CMK (cell line): ENCODE results near the gene SLC43A1.
"Not testable (repeated sequence)": the region's sequence is repeated elsewhere in the genome, so short reads cannot be mapped to it uniquely, and the experiment has no call there.

Experiments used
- DNase-seq: peaks from one replicate; pipeline ENCODE4 v3.0.0-alpha.2; 2010; ENCODE audit warnings: low read depth

SLC43A1 gene

GRCh38 chr11:57460758-57461749, 54.4 kb downstream of the SLC43A1 start:
- no peak for DNase-seq

- peak; percentile 71 for DNase-seq
These were observed 55.3 kb downstream of the SLC43A1 start, which contains the start of gene RTN4RL2 for GRCh38 chr11:57460022-57460757. TSS of gene RTN4RL2 (plus strand) at chr11:57460528. CDS start at chr11:57460866, 338 bp downstream.

GRCh38 chr11:57459164-57460021, 56.1 kb downstream of the SLC43A1 start:
- no peak for DNase-seq

- no peak for DNase-seq
These were observed 56.9 kb downstream of the SLC43A1 start for GRCh38 chr11:57458410-57459163.

- no peak for DNase-seq
These were observed 57.5 kb downstream of the SLC43A1 start for GRCh38 chr11:57458060-57458409.

- DNase-seq, result no peak
These were observed 57.9 kb downstream of the SLC43A1 start for GRCh38 chr11:57457643-57458023.

GRCh38 chr11:57456960-57457642, 58.4 kb downstream of the SLC43A1 start:
- DNase-seq, result no peak

GRCh38 chr11:57453543-57454177, 61.8 kb downstream of the SLC43A1 start:
- DNase-seq, result no peak

- DNase-seq, result no peak
These were observed 69.4 kb downstream of the SLC43A1 start for GRCh38 chr11:57446055-57446454.

GRCh38 chr11:57445122-57445394, 70.4 kb downstream of the SLC43A1 start:
- not testable (repeated sequence) for DNase-seq

- no peak for DNase-seq
These were observed 71.0 kb downstream of the SLC43A1 start for GRCh38 chr11:57444362-57445121.

GRCh38 chr11:57440744-57441414, 74.6 kb downstream of the SLC43A1 start:
- no peak for DNase-seq

GRCh38 chr11:57439786-57440185, 75.7 kb downstream of the SLC43A1 start:
- DNase-seq, result no peak

GRCh38 chr11:57438345-57439285, 76.9 kb downstream of the SLC43A1 start:
- DNase-seq, result no peak

- no peak for DNase-seq
These were observed 79.5 kb downstream of the SLC43A1 start for GRCh38 chr11:57436031-57436430.

GRCh38 chr11:57434640-57435546, 80.6 kb downstream of the SLC43A1 start:
- DNase-seq, result no peak
